ENCODE results near the gene TAF4B.
A peak's percentile ranks its signal among the peaks of the same experiment; 100 is the strongest.
"Not testable (repeated sequence)": the region's sequence is repeated elsewhere in the genome, so short reads cannot be mapped to it uniquely, and the experiment has no call there.

Gene TAF4B, protein sequence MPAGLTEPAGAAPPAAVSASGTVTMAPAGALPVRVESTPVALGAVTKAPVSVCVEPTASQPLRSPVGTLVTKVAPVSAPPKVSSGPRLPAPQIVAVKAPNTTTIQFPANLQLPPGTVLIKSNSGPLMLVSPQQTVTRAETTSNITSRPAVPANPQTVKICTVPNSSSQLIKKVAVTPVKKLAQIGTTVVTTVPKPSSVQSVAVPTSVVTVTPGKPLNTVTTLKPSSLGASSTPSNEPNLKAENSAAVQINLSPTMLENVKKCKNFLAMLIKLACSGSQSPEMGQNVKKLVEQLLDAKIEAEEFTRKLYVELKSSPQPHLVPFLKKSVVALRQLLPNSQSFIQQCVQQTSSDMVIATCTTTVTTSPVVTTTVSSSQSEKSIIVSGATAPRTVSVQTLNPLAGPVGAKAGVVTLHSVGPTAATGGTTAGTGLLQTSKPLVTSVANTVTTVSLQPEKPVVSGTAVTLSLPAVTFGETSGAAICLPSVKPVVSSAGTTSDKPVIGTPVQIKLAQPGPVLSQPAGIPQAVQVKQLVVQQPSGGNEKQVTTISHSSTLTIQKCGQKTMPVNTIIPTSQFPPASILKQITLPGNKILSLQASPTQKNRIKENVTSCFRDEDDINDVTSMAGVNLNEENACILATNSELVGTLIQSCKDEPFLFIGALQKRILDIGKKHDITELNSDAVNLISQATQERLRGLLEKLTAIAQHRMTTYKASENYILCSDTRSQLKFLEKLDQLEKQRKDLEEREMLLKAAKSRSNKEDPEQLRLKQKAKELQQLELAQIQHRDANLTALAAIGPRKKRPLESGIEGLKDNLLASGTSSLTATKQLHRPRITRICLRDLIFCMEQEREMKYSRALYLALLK

GRCh38 chr18:26226229-26227050, at the start of gene TAF4B:
Gene TAF4B (plus strand): TSS chr18:26226445. CDS start chr18:26226934, 489 bp downstream.
- peak; percentile 93 for DNase-seq

DNA sequence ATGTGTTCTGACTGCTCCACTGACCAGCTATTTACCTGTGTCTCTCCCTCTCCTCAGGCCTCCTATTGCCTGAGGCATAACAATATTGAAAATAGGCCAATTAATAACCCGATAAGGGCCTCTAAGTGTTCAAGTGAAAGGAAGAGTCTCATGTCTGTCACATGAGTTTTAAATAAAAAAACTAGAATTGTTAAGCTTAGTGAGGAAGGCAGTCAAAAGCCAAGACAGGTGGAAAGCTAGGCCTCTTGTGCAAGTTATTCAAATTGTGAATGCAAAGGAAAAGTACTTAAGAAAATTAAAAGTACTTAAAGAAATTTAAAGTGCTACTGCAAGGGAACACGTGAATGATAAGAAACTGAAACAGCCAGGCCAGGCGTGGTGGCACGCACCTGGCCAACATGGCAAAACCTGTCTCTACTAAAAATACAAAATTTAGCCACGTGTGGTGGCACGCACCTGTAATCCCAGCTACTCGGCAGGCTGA, 44.9 kb upstream of the TAF4B start:
- no peak for DNase-seq

GRCh38 chr18:26183395-26184112, 42.7 kb upstream of the TAF4B start:
- DNase-seq, result no peak

- no peak for DNase-seq
Observed at GRCh38 chr18:26185267-26185666, 41.0 kb upstream of the TAF4B start.

GRCh38 chr18:26190506-26190905, 35.7 kb upstream of the TAF4B start:
- no peak for DNase-seq

GRCh38 chr18:26192233-26192632, 34.0 kb upstream of the TAF4B start:
- no peak for DNase-seq

- no peak for DNase-seq
Observed at GRCh38 chr18:26196605-26197004, 29.6 kb upstream of the TAF4B start.

DNA sequence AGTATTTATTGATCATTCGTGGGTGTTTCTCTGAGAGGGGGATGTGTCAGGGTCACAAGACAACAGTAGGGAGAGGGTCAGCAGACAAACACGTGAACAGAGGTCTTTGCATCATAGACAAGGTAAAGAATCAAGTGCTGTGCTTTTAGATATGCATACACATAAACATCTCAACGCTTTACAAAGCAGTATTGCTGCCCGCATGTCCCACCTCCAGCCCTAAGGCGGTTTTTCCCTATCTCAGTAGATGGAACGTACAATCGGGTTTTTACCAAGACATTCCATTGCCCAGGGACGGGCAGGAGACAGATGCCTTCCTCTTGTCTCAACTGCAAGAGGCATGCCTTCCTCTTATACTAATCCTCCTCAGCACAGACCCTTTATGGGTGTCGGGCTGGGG, 24.2 kb upstream of the TAF4B start:
- not testable (repeated sequence) for DNase-seq

DNA sequence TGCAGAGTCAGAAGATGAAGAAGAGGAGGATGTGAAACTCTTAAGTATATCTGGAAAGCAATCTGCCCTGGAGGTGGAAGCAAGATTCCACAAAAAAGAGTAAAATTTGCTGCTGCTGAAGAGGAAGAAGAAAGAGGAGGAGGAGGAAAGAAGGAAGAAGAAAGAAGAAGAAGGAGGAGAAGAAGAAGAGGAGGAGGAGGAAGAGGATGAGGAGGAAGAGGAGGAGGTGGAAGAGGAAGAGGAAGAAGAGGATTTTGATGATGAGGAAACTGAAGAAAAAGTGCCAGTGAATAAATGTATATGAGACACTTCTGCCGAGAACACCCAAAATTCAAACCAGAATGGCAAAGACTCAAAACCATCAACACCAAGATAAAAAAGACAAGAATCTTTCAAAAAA, 20.9 kb upstream of the TAF4B start:
- no peak for DNase-seq

DNA sequence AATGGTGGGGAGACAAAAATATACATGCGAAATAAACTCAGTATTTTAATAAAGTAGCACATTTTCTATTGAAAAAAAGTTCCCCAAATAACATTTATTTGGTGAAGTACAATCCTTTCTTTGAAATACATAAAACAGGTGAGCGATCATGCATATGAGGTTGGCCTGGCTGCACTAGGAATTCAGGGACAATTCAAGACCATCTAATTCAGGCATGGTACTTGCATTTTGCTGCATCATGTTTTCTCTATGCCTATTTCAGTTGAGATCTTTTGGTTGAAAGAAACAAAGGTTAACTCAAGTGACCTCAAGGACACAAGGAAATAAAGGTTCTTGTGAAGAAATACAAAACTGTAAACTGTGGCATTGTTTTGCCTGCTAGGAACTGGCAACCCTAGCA, 19.8 kb upstream of the TAF4B start:
- no peak for DNase-seq

DNA sequence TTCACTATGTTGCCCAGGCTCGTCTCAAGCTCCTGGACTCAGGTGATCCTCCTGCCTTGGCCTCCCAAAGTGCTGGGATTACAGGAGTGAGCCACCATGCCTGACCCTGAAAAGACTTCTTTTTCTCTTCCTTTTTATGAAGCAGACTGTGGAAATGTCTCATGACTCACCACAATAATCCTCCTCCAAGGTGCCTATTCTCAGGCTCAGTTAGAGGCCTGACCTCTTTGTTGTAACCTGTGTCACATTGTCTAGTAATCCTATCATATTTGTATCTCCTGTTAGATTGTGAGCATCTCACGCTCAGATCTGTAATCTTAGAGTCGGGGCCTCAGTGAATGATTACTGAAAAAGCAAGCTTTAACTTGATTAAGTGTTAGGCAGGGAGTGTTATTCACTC, 18.3 kb upstream of the TAF4B start:
- DNase-seq, result no peak

DNA sequence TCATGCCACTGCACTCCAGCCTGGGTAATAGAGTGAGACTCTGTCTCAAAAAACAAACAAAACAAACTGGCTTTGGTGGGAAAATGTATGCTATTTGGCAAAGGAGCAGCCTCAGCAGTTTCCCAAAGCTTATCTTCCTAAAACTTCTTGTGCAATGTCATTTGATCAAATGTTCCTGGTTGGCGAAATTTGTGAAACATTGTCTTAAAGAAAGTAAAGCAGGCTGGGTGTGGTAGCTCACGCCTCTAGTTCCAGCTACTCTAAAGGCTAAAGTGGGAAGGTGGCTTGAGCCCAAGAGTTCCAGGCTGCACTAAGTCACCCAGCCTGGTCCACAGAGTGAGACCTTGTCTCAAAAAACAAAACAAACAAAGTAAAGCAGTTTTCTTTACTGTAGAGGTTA, 17.3 kb upstream of the TAF4B start:
- no peak for DNase-seq

- no peak for DNase-seq
Observed at GRCh38 chr18:26210147-26210546, 16.1 kb upstream of the TAF4B start.

DNA sequence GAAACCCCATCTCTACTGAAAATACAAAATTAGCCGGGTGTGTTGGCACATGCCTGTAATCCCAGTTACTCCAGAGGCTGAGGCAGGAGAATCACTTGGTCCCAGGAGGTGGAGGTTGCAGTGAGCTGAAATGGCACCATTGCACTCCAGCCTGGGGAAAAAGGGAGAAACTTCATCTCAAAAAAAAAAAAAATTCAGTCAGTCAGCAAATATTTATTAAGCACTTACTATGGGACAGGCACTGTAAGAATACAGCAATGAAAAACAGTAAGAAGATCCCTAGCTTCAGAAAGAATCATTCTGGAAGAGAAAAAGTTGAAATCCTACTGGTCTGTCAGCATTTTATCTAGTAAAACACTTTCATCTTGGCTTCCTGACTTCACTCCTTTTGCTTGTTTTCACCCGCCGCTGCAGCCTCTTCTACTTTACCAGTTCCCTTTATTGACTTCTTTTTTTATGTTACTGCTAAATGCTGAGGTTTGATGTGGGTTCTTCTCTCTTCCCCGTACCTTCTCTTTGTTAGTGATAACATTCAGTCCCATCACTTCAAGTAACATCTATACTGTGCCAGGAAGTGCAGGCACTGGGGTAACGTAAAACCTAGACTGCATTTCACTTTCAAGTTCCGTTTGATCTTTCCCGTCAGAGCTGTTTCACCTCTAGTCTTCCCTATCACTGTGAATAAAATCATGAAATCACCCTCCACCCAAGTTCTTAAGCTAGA, 10.8 kb upstream of the TAF4B start:
- no peak for DNase-seq

GRCh38 chr18:26225022-26225693, 1.1 kb upstream of the TAF4B start:
- DNase-seq, result no peak

GRCh38 chr18:26225915-26226228, 373 bp upstream of the TAF4B start:
- no peak for DNase-seq

DNA sequence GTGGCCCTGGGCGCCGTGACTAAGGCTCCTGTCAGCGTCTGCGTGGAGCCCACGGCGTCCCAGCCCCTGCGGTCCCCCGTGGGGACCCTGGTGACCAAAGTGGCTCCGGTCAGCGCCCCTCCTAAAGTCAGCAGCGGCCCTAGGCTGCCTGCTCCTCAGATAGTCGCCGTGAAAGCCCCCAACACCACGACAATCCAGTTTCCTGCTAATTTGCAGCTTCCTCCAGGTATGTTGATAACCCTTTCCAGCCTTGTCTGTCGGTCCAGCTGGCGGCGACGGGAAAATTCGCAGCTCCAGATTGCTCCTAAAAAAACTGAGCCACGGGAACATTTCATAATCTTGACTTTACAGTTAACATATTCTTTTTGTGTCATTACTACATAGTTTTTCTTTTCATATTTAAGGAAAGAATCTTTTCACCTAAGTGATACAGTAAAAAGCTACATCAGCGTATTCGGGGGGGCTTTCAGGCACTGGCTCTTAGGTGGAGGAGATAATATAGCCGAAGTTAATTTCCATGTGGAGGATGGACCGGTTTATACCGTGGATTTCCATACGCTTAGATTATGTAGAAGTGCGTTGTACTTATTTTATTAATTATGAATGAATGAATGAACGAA, 916 bp downstream of the TAF4B start:
- peak; percentile 4 for DNase-seq

DNA sequence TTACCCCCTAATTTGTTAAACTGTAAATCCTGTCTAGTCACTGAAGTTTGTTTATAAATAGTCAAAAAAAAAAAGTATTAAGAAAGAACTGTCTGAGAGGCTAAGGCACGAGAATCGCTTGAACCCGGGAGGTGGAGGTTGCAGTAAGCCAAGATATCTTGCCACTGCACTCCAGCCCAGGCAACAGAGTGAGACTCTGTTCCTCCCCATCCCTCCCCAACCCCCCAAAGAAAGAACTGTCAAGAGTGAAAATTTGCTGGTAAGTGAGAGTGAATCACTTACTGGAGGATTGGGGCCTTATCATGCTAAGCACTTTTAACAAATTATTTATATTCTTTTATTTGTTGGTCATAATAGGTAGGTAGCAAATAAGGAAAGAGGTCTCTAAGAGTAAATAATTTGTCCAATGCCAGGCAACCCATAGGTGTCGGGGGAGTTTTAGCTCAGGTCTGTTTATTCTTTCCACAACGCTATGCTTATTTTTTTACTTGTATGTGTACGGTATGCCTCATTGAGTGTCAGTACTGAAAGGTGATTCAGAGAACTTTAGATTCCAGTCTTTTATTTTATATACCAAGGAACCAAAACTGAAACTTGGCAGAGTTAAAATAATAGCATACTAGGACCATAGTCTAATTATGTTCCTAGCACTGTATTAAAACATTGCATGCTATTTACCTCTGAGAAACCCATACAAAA, 2.5 kb downstream of the TAF4B start:
- DNase-seq, result no peak

DNA sequence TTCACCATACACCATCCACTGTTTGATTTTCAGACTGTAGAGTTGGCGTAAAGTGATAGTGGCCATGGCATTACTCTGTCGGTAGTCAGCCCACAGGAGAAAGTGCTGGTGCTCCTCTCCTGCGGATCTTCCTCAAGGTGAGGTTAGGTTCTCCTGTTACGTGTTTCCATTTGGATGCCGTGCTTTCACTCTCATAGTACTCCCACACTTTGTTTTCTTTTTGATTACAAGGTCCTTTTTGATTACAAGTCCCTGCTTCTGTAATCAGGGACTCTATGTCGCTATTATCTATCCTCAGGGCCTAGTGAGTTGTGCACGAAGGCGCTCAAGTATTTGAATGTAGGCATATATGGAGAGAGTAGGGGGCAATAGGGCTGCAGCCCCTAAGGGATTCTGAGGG, 4.3 kb downstream of the TAF4B start:
- DNase-seq, result no peak

- DNase-seq, result no peak
Observed at GRCh38 chr18:26233208-26233607, 7.0 kb downstream of the TAF4B start.

Measured in fibroblast of skin of right biceps (primary cell).